GM19438 (cell line): ENCODE data around the gene DDX1.

Source experiments
- ATAC-seq: cut with Tn5 transposase; IDR thresholded peaks from one replicate; pipeline ENCODE4 v1.9.1; 2021; ENCODE audit warnings: low read depth; ENCODE audit not compliant: unreplicated experiment

Gene DDX1

GRCh38 chr2:15561574-15562344 lies 29.9 kb upstream of the DDX1 start:
- ATAC-seq, result peak; percentile 17

DNA sequence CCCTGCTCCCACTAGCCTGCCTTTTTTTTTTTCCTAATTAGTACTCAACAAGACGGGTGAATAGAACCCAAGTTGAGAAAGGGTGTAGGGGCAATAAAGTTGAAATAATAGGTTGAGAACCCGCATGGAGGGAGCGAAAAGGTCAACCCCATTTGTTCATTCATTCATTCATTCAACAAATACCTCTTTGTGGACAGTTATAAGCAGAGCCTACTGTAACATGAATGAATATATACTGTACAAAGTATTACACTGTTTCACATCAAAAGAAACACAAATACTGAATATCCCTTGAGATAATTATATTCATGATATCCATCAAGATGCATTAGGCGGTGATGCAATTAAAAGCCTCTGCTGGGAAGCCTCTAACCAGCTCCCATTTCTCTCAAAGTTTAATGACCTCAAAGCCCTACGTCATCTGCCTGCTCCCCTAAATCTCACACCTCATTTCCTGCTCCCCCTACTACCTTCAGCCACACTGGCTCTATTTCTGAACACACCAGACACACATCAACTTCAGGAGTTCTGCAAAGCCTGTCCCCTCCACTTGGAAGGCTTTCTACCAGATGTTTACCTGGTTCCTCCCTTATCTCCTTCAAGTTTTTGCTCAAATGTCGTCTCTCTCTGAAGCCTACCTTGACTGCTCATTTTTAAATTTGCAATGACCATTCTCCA lies 29.2 kb upstream of the DDX1 start:
- no peak for ATAC-seq

DNA sequence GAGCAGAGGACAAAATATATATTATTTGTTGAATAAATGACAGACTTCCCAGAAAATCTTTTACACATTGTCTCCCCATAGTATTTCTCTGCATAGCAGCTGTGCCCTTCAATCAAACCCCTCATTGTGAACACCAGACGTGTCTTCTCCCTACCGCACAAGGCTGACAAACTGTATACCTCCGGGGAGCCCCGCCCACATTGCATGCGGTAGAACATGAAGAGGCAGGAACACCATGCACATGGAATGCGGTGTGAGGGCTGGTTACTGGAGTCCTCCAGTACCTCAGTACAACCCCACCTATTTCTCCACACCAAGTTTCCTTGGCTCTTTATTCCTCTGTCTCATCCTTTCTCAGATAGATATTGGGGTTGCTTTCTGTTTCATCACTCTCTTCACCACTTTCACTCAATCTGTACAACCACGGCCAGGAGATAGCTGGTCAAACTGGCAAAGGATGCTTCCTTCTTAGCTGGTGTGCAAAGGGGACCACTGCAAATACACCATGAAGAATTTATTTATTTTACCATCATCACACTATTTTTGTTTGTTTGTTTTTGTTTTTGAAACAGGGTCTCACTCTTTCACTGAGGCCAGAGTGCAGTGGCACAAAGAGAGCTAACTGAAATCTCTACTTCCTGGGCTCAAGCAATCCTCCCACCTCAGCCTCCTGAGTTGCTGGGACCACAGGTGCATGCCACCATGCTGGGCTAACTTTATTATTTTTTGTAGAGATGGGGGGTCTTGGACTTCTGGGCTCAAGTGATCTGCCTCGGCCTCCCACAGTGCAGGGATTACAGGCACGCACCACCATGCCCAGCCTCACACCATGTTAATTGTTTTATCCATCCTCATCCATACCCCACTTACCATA lies 28.2 kb upstream of the DDX1 start:
- no peak for ATAC-seq

- ATAC-seq, result no peak
Measured at GRCh38 chr2:15565392-15565791, 26.3 kb upstream of the DDX1 start.

DNA sequence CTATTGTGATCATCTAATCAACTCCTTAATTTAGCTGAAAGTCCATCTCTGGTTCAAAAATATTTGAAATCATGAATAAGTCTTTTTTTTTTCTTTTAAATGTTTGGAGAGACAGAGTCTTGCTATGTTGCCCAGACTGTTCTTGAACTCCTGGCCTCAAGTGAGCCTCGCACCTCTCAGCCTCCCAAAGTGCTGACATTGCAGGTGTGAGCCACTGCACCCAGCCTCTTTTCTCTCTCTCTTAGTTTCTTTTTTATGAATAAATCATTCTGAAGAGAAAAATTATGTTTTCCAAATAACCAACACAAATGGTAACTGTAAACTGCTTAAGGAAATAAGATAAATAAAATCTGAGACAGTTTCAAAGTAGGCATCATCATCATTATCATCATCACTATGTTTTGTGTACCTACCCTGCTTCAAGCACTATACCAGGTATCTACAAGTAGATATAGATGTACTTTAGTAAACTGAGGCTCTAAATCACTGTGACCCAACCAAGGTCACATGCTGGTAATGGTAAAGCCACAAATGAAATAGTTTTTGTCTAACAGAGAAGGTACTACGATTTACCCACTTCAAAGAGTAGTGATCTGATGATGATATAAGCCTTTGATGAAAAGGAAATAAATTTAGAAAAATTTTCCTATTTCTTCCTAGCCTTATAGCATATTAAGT lies 25.5 kb upstream of the DDX1 start:
- no peak for ATAC-seq

- ATAC-seq, result no peak
Measured at GRCh38 chr2:15566912-15567311, 24.8 kb upstream of the DDX1 start.

DNA sequence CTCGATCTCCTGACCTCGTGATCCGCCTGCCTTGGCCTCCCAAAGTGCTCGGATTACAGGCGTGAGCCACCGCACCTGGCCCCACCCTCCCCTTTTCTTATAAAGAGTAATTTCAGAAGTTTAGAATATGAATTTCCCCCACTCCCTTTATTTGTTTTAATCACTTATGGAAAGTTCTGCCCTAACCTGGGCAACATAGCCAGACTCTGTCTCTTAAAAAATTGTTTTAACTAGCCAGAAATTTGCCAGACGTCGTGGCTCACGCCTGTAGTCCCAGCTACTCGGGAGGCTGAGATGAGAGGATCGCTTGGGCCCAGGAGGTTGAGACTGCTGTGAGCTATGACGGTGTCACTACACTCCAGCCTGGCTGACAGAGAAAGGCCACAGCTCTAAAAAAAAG lies 22.8 kb upstream of the DDX1 start:
- ATAC-seq, result no peak

DNA sequence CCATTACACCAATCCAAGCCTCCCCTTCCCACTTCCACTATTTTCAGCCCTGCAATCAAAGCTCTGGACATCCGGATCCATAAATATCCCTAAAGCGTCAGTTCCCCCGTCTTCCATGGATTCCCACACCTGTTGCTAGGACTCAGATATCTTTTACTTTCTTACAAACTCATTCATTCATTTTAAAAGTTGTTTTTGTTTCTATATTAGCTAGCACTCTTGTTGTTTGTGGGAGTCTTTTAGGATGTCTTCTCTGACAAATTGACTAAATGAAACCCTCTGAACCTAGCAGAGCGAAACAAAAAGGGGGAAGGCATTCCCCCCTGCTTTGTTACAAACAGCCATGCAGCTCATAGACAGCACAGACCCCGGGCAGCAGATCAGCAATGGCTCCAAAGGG lies 21.6 kb upstream of the DDX1 start:
- ATAC-seq, result no peak

DNA sequence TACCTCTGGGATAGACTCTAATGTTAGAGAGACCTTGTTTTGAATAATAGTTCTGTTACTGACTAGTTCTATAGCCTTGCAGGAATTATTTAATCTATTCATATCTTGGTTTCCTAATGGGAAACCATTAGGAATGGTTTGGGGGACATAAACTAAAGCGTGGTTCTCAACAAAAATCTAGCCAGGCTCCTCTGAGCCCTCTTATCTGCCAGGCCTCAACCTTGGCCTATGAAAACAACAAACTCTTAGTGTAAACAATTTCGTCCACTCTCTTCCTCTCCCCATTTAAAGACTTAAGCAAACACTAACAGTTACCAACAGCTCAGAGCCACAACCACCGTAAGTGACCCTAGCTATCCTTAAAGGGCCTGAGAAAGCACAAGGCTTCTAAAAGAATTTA lies 19.9 kb upstream of the DDX1 start:
- ATAC-seq, result no peak

- ATAC-seq, result peak; percentile 97
Measured at GRCh38 chr2:15577071-15577735, 14.5 kb upstream of the DDX1 start.

DNA sequence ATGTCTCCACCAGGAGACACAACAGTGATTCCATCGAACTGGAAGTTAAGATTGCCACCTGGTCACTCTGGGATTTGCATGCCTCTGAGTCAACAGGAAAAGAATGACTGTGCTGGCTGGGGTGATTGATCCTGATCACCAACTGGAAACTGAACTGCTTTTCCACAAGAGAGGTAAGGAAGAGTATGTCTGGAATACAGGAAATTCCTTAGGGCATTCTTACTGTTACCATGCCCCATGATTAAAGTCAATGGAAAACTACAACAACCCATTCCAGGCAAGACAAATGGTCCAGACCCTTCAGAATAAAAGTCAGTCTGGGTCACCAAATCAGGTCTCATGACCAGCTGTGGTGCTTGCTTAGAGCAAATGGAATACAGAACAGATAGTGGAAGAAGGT lies 12.0 kb upstream of the DDX1 start:
- ATAC-seq, result no peak

DNA sequence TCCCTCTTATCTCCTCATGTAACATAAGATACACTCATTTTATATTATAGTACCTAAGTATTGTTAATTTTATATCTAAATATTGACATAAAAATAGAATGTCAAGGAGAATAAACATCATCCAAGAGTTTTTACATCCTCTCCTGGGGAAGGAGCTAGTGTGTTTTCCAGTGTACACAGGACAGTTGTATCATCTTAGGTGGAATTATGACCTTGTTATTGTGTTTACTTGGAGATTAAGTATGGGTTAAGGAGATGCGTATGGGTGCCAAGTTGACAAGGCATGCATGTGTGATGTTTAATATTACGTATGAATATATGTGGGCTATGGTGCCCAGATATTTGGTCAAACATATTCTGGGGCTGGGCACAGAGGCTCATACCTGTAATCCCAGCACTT lies 11.2 kb upstream of the DDX1 start:
- no peak for ATAC-seq

DNA sequence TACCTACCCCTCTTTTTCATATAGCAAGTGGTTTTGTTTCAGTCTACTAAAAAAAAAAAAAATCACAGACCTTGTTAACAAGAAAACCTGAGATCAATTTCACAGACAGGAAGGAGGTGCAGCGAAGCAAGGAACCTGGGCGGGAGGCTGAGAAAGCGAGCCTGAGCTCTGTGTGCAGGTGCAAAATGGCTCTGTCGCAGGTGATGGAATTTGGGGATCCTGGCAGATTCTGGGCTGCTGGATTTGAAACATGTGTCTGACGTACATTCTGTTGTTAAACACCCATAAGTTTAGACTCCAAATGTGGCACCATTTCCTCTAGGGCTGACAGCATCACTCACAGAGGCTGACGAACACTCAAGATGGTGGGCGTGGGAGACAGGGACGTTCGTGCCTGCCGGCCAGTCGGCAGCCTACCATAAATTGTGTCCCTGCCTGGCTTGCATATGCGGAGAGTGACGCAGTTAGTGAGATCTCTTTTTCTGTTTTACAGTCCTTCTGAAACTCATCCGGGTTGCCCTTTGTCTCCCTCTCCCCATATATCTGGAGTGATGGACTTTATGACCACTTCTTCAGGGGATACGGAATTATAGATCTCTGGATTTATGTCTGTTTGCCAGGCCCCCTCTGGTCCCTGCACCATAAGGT lies 8.8 kb upstream of the DDX1 start:
- ATAC-seq, result peak; percentile 58

GRCh38 chr2:15583826-15584225 lies 7.8 kb upstream of the DDX1 start:
- ATAC-seq, result no peak

DNA sequence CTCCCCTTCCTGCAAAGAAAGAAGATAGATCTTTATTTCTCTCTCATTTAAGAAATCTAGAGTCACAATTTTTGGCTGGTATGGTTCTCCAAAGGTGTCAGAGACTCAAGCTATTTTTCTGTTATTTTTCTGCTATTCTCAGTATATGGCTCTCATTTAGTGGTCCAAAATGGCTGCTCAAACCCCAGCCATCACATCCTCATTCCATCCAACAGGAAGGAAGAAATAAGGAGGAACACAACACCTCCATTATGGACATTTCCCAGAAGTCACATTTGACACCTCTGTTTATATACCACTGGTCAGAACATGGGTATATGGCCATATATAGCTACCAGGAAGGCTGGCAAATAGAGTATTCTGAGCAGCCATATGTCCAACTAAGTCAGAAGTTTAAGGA lies 7.4 kb upstream of the DDX1 start:
- ATAC-seq, result no peak

GRCh38 chr2:15584767-15585469 lies 6.8 kb upstream of the DDX1 start:
- no peak for ATAC-seq

DNA sequence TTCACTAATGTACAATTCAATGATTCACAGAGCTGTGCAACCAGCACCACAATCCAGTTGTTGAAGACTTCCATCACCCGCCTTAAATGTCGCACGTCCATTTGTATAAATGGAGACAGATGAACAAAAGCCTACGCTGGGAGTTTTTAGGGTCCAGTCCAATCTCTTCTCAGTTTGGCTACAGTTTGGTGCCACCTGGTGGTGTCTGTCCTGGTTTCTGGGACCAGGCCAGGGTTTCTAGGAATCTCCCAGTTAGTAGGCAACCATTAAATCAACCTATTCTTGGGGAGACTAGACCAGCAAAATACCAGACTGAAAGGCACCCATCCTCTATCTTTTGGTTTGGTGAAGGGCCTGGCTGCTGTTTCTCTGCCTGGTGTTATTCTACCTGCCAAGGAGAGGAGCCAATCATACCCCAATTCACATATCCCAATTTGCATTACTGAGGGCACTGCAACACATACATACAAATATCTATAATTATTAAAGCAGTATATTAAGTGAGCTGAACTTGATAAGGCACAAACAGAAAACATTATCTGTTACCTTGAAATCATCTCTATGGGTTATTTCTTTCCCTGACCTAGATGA lies 3.2 kb upstream of the DDX1 start:
- no peak for ATAC-seq

DNA sequence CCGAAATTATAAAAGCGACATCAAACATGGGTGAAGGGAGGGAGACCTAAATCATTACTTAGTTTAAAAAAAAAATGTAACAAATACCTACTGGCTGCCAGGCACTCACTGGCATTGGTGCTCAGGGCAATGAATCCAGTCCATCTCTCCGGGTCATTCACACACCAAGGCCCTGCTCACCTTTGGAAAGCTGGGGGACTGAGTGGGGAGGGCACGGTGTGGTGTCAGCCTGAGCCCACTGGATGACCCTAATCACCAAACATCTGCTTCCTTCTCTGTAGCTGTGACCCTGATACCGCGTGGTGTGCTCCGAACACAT lies 336 bp upstream of the DDX1 start:
- ATAC-seq, result no peak

GRCh38 chr2:15593327-15593705 lies 1.6 kb downstream of the DDX1 start:
- no peak for ATAC-seq
